ENCODE measurements around the gene OVCH1. TPM values are rescaled to one million over a fixed set of nuclear protein-coding genes. Genes with fewer than 3 reads are reported as not detected.
A peak's percentile ranks its signal among the peaks of the same experiment; 100 is the strongest.

Gene OVCH1
- total and polyA plus RNA-seq, 10 of the 15 experiments (the other 5 are each of a cell fraction or from before 2014, with no cell fraction given) = 0.15 TPM; not detected in 9

DNA sequence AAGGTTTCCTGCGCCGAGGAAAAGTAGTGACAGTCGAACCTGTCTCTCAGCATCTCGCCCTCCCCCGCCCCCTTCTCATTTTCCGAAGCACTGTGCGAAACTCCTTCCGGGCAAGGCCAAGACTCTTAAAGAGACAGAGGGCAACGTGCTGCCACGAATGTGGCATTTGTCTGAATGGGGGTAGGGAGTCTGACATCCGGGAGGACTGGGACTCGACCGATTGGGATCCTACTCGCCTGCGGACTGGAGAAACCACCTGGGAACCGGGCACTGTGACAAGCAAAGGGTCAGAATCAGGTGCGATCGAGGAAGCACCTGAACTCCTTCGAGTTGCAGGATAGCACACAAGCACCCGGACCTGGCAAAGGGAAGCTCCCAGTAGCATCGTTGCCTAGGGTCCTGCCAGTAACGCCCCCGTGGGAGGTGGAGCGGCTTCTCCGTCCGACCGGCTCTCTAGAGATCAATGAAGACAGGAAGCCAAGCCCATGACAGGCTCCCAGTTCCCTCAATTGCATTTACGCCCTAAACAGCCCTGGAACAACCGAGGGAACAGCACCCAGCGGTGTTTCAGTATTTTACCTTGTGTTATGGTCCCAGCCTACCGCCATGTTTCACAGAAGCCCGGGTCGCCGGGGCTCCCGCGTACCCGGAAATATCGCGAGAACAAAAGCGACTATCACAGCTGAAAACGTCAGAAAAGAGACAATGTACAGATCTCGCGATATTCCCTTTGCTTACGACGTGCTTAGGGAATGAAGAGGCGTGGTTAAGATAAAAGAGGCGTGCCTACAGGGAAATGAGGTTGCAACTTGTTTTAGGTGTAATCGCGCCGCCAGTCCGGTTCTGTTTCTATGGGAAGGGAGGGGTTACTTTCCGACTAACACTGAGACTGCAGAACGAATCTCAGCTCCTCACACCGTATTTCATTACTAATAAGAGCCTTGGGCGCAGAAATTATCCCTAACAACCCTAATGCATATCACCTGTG lies 116.7 kb downstream of the OVCH1 start, which contains the start of gene ERGIC2 (continued):
- TF ChIP-seq, protein P1, sequence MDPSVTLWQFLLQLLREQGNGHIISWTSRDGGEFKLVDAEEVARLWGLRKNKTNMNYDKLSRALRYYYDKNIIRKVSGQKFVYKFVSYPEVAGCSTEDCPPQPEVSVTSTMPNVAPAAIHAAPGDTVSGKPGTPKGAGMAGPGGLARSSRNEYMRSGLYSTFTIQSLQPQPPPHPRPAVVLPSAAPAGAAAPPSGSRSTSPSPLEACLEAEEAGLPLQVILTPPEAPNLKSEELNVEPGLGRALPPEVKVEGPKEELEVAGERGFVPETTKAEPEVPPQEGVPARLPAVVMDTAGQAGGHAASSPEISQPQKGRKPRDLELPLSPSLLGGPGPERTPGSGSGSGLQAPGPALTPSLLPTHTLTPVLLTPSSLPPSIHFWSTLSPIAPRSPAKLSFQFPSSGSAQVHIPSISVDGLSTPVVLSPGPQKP (IDR thresholded peaks at IDR 0.05; ENCODE audit: low read depth, low read length) = no peak
- TF ChIP-seq GABPA (IDR thresholded peaks at IDR 0.05; ENCODE audit: low read depth) (0 out of 2 replicates have a peak, but pooled peaks have one; percentile 15), CHD1 (IDR thresholded peaks at IDR 0.05; ENCODE audit: low read depth, low read length) (no peak), EED (IDR thresholded peaks at IDR 0.05; ENCODE audit: low read depth) (no peak), RELA (IDR thresholded peaks at IDR 0.05; ENCODE audit: borderline replicate concordance, partially characterized antibody) (no peak), PML (IDR thresholded peaks at IDR 0.05; ENCODE audit: low read length) (peak; percentile 80), KLF5 (IDR thresholded peaks at IDR 0.05; ENCODE audit: partially characterized antibody) (peak; percentile 20), TBL1XR1 (IDR thresholded peaks at IDR 0.05; ENCODE audit: low read depth, low read length) (no peak), ZZZ3 (IDR thresholded peaks at IDR 0.05; ENCODE audit: control insufficient read depth, insufficient read length, low read depth) (no peak)
- TF ChIP-seq, protein P2, sequence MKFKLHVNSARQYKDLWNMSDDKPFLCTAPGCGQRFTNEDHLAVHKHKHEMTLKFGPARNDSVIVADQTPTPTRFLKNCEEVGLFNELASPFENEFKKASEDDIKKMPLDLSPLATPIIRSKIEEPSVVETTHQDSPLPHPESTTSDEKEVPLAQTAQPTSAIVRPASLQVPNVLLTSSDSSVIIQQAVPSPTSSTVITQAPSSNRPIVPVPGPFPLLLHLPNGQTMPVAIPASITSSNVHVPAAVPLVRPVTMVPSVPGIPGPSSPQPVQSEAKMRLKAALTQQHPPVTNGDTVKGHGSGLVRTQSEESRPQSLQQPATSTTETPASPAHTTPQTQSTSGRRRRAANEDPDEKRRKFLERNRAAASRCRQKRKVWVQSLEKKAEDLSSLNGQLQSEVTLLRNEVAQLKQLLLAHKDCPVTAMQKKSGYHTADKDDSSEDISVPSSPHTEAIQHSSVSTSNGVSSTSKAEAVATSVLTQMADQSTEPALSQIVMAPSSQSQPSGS (IDR thresholded peaks at IDR 0.05; ENCODE audit: low read length) = peak; percentile 87
- TF ChIP-seq, protein P3, sequence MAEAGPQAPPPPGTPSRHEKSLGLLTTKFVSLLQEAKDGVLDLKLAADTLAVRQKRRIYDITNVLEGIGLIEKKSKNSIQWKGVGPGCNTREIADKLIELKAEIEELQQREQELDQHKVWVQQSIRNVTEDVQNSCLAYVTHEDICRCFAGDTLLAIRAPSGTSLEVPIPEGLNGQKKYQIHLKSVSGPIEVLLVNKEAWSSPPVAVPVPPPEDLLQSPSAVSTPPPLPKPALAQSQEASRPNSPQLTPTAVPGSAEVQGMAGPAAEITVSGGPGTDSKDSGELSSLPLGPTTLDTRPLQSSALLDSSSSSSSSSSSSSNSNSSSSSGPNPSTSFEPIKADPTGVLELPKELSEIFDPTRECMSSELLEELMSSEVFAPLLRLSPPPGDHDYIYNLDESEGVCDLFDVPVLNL (IDR thresholded peaks at IDR 0.05; ENCODE audit: low read depth, low read length) = 0 out of 2 replicates have a peak, but pooled peaks have one; percentile 62
- TF ChIP-seq, protein P4, sequence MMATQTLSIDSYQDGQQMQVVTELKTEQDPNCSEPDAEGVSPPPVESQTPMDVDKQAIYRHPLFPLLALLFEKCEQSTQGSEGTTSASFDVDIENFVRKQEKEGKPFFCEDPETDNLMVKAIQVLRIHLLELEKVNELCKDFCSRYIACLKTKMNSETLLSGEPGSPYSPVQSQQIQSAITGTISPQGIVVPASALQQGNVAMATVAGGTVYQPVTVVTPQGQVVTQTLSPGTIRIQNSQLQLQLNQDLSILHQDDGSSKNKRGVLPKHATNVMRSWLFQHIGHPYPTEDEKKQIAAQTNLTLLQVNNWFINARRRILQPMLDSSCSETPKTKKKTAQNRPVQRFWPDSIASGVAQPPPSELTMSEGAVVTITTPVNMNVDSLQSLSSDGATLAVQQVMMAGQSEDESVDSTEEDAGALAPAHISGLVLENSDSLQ (IDR thresholded peaks at IDR 0.05) = peak; percentile 75
- TF ChIP-seq, protein P5, sequence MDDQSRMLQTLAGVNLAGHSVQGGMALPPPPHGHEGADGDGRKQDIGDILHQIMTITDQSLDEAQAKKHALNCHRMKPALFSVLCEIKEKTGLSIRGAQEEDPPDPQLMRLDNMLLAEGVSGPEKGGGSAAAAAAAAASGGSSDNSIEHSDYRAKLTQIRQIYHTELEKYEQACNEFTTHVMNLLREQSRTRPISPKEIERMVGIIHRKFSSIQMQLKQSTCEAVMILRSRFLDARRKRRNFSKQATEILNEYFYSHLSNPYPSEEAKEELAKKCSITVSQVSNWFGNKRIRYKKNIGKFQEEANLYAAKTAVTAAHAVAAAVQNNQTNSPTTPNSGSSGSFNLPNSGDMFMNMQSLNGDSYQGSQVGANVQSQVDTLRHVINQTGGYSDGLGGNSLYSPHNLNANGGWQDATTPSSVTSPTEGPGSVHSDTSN (IDR thresholded peaks at IDR 0.05; ENCODE audit: insufficient replicate concordance, low read depth, low read length) = no peak

Other genes with a start within 250 kb of the OVCH1 start
- 45.5 and 48.9 TPM in 2 replicates for gene ERGIC2, start 116.5 kb downstream of the OVCH1 start, total RNA-seq (2014; rRNA removed)
- 74.3 and 75.1 TPM in 2 replicates for gene ERGIC2, start 116.5 kb downstream of the OVCH1 start, total RNA-seq (2014; rRNA removed; fragmentation: Illumina TruSeq; extraction: Trizol)
- 58.6 and 60.3 TPM in 2 replicates for gene ERGIC2, start 116.5 kb downstream of the OVCH1 start, total RNA-seq (2021)
- gene ERGIC2, start 116.5 kb downstream of the OVCH1 start, polyA plus RNA-seq (2011; rRNA removed) = 54.9 and 80.7 TPM in 2 replicates
- gene ERGIC2, start 116.5 kb downstream of the OVCH1 start, polyA plus RNA-seq (2014; fragmentation: Illumina TruSeq; extraction: Trizol) = 92.6 and 115 TPM in 2 replicates
- 100 to 1,000 TPM; 122 to 181 TPM for gene ERGIC2, start 116.5 kb downstream of the OVCH1 start, polyA plus RNA-seq (2014; fragmentation: Nextera tagmentation; extraction: Ambion mirVana)
- 24.4 and 26.1 TPM in 2 replicates for gene ERGIC2, start 116.5 kb downstream of the OVCH1 start, polyA plus RNA-seq (2014; rRNA removed)
- 100 to 1,000 TPM; 147 to 151 TPM for gene ERGIC2, start 116.5 kb downstream of the OVCH1 start, polyA plus RNA-seq (2016; fragmentation: Nextera tagmentation; extraction: Ambion mirVana)

All from GM12878 (cell line).